GM12865 (cell line): Measurements from ENCODE around the gene SP2.

Experiments
- DNase-seq: peaks from one replicate; pipeline ENCODE4 v3.0.0; 2010; ENCODE audit warnings: low read depth
- H3K4me3 ChIP-seq: 2 replicates; pipeline ENCODE4 v1.5.1; 2011; ENCODE audit warnings: mild to moderate bottlenecking, low read depth, low read length, control low read depth
- TF ChIP-seq, protein P1 (sequence below): IDR thresholded peaks from 2 replicates; pipeline ENCODE4 v1.5.1; 2011; ENCODE audit warnings: low read length, control low read depth, low read depth, inconsistent platforms; ENCODE audit not compliant: insufficient read depth; ENCODE audit errors: missing control alignments

The SP2 gene

DNA sequence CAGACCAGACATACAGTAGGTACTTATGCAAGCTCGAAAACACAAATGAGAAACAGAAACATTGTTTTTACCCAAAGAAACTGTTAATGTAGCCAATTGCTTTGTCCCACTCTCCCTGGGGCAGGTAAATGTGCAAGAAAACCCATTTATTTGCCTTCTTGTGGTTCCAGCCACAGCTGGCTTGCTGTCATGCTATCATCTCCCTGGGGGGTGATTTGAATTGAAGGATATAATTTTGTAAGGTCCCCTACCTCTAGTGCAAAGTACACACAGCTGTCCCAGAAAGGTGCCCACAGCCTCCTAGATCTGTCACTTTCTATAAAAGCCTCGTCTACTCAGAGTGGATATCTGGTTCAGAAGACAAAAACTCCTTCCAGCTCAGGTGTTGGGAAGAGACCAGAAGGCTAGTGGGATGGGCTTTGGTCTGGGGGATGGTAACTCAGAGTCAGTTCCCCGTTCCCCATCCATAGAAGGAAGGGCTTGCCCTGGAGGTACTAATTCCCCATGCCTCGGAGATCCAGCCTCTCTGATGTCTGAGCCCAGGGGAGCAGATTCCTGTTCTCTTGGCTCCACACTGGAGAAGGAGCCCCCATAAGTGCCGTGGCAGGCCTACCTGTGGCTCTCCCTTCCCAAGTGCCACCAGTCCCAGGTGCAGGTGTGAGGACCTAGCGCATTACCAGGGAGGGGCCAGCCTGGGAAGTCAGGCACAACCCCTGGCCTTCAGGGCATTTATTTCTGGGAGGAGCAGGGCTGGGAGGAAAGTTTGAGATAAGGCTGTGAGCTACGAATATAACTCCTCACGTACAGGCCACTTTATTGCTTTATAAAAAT, 64.0 kb downstream of the SP2 start:
- no peak overlapping the region for H3K4me3 ChIP-seq
- TF ChIP-seq, protein P1, sequence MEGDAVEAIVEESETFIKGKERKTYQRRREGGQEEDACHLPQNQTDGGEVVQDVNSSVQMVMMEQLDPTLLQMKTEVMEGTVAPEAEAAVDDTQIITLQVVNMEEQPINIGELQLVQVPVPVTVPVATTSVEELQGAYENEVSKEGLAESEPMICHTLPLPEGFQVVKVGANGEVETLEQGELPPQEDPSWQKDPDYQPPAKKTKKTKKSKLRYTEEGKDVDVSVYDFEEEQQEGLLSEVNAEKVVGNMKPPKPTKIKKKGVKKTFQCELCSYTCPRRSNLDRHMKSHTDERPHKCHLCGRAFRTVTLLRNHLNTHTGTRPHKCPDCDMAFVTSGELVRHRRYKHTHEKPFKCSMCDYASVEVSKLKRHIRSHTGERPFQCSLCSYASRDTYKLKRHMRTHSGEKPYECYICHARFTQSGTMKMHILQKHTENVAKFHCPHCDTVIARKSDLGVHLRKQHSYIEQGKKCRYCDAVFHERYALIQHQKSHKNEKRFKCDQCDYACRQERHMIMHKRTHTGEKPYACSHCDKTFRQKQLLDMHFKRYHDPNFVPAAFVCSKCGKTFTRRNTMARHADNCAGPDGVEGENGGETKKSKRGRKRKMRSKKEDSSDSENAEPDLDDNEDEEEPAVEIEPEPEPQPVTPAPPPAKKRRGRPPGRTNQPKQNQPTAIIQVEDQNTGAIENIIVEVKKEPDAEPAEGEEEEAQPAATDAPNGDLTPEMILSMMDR = no peak
- DNase-seq = no peak

DNA sequence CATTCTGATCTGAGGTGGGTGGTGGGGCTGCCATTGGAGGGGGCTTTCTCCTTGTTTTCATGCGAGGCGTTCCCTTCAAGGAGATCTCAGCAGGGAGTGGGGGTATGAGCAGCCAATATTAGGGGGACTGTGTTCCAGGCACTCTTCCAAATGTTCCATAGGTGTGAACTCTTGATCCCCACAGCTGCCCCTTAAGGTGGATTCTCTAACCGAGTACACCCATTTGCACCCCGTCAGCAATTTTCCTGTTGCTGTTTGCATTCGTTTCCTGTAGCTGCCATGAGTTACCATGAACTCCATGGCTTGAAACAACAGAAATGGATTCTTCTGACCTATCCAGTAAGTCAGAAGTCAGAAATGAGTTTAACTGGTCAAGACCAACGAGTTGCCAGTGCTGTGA, 65.4 kb downstream of the SP2 start:
- TF ChIP-seq, protein P1 = no peak
- no peak for DNase-seq
- no peak overlapping the region for H3K4me3 ChIP-seq

DNA sequence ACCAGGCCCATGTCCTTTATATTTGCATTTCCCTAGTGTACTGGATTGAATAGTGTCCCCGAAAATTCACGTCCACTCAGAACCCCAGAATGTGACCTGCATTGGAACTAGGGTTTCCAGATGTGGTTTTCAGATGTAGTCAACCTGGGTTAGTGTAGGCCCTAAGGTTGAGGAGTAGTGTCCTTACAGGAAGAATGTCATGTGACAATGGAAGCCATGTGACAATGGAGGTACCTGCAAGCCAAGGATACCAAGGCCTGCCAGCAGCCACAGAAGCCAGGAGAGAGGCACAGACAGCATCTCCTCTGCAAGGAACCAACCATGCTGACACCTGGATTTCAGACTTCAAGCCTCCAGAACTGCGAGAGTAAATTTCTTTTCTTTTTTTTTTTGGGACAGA, 66.9 kb downstream of the SP2 start:
- no peak overlapping the region for H3K4me3 ChIP-seq
- TF ChIP-seq, protein P1 = no peak
- DNase-seq = no peak

DNA sequence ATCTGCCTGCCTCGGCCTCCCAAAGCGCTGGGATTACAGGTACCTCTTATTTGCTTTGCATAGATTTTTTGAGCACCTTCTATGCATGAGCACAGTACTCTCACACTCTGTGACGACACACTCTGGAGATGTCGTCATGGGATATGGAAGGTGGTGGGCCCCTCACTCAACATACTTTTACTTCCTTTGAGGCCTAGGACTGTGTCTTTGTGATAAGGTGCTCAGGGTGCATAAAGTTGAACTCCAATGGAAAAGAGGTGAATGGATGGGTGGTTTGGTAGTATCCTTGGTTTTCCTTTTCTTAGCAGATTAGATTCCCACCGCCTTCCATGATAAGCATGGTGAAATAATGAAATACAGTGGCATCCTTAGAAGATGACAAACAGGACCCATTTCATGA, 68.8 kb downstream of the SP2 start:
- no peak overlapping the region for H3K4me3 ChIP-seq
- TF ChIP-seq, protein P1 = no peak
- no peak for DNase-seq

DNA sequence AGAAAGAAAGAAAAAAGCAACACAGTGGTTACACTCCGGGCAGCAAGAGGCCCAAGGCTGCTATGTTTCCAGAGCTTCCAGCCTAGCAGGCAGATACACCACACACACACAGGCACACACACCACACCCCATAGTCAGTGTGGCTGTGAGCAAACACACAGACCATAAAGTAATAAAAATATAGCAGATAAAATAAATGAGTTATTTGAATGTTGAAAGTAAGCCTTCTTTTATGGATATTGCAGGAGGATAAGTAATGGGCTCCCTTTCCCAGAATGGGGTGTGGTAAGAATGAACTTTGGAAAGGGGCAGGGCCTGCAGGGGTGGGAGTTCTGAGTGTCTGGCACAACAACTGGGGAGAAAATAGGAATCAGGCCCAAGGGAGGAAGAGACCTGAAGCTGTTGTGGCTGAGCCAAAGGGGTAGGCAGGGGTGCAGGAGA, 70.1 kb downstream of the SP2 start:
- H3K4me3 ChIP-seq = no peak overlapping the region
- TF ChIP-seq, protein P1 = no peak
- no peak for DNase-seq

DNA sequence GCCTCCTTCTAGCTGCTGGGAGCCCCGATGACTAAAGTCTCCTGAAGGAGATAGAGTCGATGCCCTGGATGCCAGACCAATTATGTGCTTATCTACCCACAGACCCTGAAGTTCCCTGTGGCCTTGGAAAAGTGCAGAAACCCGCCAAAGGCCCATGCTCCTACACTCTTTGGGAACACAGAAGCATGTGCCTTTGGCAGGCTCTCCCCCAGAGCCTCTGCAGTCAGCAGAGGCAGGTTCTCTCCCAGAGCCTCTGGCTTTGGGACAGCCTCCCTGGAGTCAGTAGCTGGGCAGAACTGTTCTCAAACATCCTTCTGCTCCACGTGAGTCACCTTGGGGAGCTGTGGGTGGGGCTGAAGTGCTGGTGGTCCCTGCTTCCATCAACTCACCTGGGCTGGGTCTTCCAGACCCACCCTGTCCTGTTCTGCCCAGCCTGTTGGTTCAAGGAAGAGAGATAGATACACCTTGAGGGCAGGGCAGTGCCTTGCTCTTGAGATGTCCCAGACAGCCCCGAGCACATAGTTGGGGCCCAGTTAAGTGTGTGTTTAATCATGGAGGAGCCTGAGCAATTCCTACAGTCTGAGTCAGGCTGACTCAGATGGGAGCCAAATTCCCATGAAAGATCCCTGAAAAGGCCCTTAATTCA, 71.7 kb downstream of the SP2 start:
- no peak for DNase-seq
- no peak overlapping the region for H3K4me3 ChIP-seq

More for the DNA sequence above, 71.7 kb downstream of the SP2 start:
- TF ChIP-seq, protein P1 = no peak
